ENCODE measurements around the gene C1orf122. TPM values are rescaled to one million over a fixed set of nuclear protein-coding genes. Genes with fewer than 3 reads are reported as not detected.
A peak's percentile ranks its signal among the peaks of the same experiment; 100 is the strongest.

The C1orf122 gene
- total RNA-seq, 1 experiment from 2014 or later = 45.9 TPM

DNA sequence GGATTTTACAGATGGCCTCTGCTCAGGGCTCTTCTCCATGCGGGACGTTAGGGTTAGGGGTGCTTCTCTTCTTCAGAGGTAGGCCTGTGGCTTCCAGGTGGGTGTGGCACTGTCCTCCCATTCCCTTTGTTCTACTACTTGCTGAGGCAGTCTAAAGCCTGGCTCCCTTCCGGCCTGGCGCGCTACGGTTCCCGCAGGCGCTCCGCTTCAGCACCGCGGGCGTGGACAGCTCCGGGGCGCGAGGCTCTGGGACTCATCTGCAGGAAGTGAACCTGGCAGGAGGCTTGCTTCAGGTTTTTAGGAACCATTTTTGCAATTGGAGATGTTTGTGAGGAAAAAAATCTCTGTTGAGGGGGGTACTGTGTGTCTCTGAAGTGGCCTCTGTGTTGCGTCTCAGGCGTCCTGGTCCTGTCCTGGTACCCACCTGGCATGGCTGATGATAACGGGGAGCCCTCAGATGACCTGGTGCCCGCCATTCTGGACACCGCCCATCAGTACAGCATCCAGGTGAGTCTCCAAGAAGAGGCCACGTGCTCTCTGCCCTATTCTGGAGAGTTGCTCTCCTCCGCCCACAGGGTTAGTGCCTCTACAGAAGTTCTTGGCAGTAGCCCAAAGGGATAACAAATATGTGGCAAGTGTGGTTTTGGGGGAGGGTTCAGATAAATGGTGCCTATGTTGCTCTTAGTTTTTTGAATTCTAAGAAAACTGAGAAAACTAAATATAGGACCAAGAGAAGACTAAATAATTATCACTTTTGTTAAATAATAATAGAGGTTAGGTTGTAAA is 12.1 kb upstream of the C1orf122 start (continued):
- TF ChIP-seq, protein P1, sequence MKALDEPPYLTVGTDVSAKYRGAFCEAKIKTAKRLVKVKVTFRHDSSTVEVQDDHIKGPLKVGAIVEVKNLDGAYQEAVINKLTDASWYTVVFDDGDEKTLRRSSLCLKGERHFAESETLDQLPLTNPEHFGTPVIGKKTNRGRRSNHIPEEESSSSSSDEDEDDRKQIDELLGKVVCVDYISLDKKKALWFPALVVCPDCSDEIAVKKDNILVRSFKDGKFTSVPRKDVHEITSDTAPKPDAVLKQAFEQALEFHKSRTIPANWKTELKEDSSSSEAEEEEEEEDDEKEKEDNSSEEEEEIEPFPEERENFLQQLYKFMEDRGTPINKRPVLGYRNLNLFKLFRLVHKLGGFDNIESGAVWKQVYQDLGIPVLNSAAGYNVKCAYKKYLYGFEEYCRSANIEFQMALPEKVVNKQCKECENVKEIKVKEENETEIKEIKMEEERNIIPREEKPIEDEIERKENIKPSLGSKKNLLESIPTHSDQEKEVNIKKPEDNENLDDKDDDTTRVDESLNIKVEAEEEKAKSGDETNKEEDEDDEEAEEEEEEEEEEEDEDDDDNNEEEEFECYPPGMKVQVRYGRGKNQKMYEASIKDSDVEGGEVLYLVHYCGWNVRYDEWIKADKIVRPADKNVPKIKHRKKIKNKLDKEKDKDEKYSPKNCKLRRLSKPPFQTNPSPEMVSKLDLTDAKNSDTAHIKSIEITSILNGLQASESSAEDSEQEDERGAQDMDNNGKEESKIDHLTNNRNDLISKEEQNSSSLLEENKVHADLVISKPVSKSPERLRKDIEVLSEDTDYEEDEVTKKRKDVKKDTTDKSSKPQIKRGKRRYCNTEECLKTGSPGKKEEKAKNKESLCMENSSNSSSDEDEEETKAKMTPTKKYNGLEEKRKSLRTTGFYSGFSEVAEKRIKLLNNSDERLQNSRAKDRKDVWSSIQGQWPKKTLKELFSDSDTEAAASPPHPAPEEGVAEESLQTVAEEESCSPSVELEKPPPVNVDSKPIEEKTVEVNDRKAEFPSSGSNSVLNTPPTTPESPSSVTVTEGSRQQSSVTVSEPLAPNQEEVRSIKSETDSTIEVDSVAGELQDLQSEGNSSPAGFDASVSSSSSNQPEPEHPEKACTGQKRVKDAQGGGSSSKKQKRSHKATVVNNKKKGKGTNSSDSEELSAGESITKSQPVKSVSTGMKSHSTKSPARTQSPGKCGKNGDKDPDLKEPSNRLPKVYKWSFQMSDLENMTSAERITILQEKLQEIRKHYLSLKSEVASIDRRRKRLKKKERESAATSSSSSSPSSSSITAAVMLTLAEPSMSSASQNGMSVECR (CRISPR knock-in tag; IDR thresholded peaks at IDR 0.05; ENCODE audit: borderline replicate concordance) = peak; percentile 99
- TF ChIP-seq, protein P2, sequence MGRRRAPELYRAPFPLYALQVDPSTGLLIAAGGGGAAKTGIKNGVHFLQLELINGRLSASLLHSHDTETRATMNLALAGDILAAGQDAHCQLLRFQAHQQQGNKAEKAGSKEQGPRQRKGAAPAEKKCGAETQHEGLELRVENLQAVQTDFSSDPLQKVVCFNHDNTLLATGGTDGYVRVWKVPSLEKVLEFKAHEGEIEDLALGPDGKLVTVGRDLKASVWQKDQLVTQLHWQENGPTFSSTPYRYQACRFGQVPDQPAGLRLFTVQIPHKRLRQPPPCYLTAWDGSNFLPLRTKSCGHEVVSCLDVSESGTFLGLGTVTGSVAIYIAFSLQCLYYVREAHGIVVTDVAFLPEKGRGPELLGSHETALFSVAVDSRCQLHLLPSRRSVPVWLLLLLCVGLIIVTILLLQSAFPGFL (CRISPR knock-in tag; IDR thresholded peaks at IDR 0.05; ENCODE audit: borderline replicate concordance) = 0 out of 2 replicates have a peak, but pooled peaks have one; percentile 18
- TF ChIP-seq, protein P3, sequence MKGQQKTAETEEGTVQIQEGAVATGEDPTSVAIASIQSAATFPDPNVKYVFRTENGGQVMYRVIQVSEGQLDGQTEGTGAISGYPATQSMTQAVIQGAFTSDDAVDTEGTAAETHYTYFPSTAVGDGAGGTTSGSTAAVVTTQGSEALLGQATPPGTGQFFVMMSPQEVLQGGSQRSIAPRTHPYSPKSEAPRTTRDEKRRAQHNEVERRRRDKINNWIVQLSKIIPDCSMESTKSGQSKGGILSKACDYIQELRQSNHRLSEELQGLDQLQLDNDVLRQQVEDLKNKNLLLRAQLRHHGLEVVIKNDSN (CRISPR knock-in tag; IDR thresholded peaks at IDR 0.05) = peak; percentile 78; the same call in 1 of the 2 replicates
- TF ChIP-seq, protein P4, sequence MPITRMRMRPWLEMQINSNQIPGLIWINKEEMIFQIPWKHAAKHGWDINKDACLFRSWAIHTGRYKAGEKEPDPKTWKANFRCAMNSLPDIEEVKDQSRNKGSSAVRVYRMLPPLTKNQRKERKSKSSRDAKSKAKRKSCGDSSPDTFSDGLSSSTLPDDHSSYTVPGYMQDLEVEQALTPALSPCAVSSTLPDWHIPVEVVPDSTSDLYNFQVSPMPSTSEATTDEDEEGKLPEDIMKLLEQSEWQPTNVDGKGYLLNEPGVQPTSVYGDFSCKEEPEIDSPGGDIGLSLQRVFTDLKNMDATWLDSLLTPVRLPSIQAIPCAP (CRISPR knock-in tag; IDR thresholded peaks at IDR 0.05) = peak; percentile 68; the same call in 1 of the 2 replicates
- TF ChIP-seq, protein P5, sequence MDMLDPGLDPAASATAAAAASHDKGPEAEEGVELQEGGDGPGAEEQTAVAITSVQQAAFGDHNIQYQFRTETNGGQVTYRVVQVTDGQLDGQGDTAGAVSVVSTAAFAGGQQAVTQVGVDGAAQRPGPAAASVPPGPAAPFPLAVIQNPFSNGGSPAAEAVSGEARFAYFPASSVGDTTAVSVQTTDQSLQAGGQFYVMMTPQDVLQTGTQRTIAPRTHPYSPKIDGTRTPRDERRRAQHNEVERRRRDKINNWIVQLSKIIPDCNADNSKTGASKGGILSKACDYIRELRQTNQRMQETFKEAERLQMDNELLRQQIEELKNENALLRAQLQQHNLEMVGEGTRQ (CRISPR knock-in tag; IDR thresholded peaks at IDR 0.05) = no peak; the same call in 1 of the 2 replicates
- peak; percentile 95 for TF ChIP-seq SMAD4 (CRISPR knock-in tag; IDR thresholded peaks at IDR 0.05)
- peak; percentile 97 for TF ChIP-seq ZNF232 (CRISPR knock-in tag; IDR thresholded peaks at IDR 0.05)
- TF ChIP-seq, protein P6, sequence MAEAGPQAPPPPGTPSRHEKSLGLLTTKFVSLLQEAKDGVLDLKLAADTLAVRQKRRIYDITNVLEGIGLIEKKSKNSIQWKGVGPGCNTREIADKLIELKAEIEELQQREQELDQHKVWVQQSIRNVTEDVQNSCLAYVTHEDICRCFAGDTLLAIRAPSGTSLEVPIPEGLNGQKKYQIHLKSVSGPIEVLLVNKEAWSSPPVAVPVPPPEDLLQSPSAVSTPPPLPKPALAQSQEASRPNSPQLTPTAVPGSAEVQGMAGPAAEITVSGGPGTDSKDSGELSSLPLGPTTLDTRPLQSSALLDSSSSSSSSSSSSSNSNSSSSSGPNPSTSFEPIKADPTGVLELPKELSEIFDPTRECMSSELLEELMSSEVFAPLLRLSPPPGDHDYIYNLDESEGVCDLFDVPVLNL (CRISPR knock-in tag; IDR thresholded peaks at IDR 0.05; ENCODE audit: borderline replicate concordance, low read depth) = peak; percentile 79
- peak; percentile 97 for TF ChIP-seq SMAD3 (CRISPR knock-in tag; IDR thresholded peaks at IDR 0.05; ENCODE audit: borderline replicate concordance)
- no peak for TF ChIP-seq ZNF416 (CRISPR knock-in tag; IDR thresholded peaks at IDR 0.05)
- TF ChIP-seq JAZF1 (CRISPR knock-in tag; IDR thresholded peaks at IDR 0.05) = no peak
- peak; percentile 94 for TF ChIP-seq TEAD4 (CRISPR knock-in tag; IDR thresholded peaks at IDR 0.05)
- TF ChIP-seq, protein P7, sequence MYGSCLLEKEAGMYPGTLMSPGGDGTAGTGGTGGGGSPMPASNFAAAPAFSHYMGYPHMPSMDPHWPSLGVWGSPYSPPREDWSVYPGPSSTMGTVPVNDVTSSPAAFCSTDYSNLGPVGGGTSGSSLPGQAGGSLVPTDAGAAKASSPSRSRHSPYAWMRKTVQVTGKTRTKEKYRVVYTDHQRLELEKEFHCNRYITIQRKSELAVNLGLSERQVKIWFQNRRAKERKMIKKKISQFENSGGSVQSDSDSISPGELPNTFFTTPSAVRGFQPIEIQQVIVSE (CRISPR knock-in tag; IDR thresholded peaks at IDR 0.05; ENCODE audit: borderline replicate concordance) = no peak
- peak; percentile 93 for TF ChIP-seq NFE2L1 (CRISPR knock-in tag; IDR thresholded peaks at IDR 0.05)
- TF ChIP-seq, protein P8, sequence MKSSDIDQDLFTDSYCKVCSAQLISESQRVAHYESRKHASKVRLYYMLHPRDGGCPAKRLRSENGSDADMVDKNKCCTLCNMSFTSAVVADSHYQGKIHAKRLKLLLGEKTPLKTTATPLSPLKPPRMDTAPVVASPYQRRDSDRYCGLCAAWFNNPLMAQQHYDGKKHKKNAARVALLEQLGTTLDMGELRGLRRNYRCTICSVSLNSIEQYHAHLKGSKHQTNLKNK (CRISPR knock-in tag; IDR thresholded peaks at IDR 0.05) = no peak
- TF ChIP-seq, protein P9, sequence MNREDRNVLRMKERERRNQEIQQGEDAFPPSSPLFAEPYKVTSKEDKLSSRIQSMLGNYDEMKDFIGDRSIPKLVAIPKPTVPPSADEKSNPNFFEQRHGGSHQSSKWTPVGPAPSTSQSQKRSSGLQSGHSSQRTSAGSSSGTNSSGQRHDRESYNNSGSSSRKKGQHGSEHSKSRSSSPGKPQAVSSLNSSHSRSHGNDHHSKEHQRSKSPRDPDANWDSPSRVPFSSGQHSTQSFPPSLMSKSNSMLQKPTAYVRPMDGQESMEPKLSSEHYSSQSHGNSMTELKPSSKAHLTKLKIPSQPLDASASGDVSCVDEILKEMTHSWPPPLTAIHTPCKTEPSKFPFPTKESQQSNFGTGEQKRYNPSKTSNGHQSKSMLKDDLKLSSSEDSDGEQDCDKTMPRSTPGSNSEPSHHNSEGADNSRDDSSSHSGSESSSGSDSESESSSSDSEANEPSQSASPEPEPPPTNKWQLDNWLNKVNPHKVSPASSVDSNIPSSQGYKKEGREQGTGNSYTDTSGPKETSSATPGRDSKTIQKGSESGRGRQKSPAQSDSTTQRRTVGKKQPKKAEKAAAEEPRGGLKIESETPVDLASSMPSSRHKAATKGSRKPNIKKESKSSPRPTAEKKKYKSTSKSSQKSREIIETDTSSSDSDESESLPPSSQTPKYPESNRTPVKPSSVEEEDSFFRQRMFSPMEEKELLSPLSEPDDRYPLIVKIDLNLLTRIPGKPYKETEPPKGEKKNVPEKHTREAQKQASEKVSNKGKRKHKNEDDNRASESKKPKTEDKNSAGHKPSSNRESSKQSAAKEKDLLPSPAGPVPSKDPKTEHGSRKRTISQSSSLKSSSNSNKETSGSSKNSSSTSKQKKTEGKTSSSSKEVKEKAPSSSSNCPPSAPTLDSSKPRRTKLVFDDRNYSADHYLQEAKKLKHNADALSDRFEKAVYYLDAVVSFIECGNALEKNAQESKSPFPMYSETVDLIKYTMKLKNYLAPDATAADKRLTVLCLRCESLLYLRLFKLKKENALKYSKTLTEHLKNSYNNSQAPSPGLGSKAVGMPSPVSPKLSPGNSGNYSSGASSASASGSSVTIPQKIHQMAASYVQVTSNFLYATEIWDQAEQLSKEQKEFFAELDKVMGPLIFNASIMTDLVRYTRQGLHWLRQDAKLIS (CRISPR knock-in tag; IDR thresholded peaks at IDR 0.05; ENCODE audit: borderline replicate concordance) = no peak
- TF ChIP-seq ETV6 (CRISPR knock-in tag; IDR thresholded peaks at IDR 0.05) = peak; percentile 92
- no peak for TF ChIP-seq OVOL2 (CRISPR knock-in tag; IDR thresholded peaks at IDR 0.05; ENCODE audit: borderline replicate concordance)
- peak; percentile 79; the same call in 1 of the 2 replicates for TF ChIP-seq CREM (CRISPR knock-in tag; IDR thresholded peaks at IDR 0.05)
- TF ChIP-seq FOXP1 (CRISPR knock-in tag; IDR thresholded peaks at IDR 0.05; ENCODE audit: borderline replicate concordance) = peak; percentile 97
- TF ChIP-seq, protein P10, sequence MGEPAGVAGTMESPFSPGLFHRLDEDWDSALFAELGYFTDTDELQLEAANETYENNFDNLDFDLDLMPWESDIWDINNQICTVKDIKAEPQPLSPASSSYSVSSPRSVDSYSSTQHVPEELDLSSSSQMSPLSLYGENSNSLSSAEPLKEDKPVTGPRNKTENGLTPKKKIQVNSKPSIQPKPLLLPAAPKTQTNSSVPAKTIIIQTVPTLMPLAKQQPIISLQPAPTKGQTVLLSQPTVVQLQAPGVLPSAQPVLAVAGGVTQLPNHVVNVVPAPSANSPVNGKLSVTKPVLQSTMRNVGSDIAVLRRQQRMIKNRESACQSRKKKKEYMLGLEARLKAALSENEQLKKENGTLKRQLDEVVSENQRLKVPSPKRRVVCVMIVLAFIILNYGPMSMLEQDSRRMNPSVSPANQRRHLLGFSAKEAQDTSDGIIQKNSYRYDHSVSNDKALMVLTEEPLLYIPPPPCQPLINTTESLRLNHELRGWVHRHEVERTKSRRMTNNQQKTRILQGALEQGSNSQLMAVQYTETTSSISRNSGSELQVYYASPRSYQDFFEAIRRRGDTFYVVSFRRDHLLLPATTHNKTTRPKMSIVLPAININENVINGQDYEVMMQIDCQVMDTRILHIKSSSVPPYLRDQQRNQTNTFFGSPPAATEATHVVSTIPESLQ (CRISPR knock-in tag; IDR thresholded peaks at IDR 0.05) = no peak

Measured in WTC11 (cell line).